ENCODE data around the gene CST5. TPM values are rescaled to one million over a fixed set of nuclear protein-coding genes. Genes with fewer than 3 reads are reported as not detected.

CST5 gene
- total and polyA plus RNA-seq, 2 experiments from 2014 or later: not detected

DNA sequence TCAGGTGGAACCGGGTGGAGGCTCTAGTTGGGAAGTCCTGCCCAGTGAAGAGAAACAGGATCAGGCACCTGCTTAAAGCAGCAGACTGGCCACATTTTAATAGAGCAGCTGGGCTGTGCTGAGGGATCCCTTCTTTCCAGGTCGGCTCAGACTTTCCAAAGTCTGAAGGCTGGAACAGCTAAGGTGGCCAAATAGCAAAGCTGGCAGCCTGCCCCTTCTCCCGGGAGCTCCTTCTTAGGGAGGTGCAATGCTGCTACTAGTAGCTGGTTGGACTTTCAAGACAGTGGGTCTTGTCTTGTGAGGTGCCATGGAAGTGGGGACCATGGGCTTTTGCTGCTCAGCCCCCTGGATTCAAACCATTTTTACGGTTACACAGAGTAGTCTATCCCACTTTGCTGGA is 30.7 kb upstream of the CST5 start (continued):
- TF ChIP-seq, protein P1, sequence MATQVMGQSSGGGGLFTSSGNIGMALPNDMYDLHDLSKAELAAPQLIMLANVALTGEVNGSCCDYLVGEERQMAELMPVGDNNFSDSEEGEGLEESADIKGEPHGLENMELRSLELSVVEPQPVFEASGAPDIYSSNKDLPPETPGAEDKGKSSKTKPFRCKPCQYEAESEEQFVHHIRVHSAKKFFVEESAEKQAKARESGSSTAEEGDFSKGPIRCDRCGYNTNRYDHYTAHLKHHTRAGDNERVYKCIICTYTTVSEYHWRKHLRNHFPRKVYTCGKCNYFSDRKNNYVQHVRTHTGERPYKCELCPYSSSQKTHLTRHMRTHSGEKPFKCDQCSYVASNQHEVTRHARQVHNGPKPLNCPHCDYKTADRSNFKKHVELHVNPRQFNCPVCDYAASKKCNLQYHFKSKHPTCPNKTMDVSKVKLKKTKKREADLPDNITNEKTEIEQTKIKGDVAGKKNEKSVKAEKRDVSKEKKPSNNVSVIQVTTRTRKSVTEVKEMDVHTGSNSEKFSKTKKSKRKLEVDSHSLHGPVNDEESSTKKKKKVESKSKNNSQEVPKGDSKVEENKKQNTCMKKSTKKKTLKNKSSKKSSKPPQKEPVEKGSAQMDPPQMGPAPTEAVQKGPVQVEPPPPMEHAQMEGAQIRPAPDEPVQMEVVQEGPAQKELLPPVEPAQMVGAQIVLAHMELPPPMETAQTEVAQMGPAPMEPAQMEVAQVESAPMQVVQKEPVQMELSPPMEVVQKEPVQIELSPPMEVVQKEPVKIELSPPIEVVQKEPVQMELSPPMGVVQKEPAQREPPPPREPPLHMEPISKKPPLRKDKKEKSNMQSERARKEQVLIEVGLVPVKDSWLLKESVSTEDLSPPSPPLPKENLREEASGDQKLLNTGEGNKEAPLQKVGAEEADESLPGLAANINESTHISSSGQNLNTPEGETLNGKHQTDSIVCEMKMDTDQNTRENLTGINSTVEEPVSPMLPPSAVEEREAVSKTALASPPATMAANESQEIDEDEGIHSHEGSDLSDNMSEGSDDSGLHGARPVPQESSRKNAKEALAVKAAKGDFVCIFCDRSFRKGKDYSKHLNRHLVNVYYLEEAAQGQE (IDR thresholded peaks at IDR 0.05; ENCODE audit: unreplicated experiment): no peak
- TF ChIP-seq ZNF331 (CRISPR knock-in tag; IDR thresholded peaks at IDR 0.05; ENCODE audit: low read depth): no peak

- Histone ChIP-seq H2AFZ (no peak overlapping the region), H3K36me3 (ENCODE audit: insufficient read depth) (no peaks in the 10 kb centered on the region), H3K27me3 (ENCODE audit: insufficient read depth) (no peaks in the 10 kb centered on the region), H3K9me2 (ENCODE audit: insufficient read depth) (0 out of 2 replicates have a peak, but pooled peaks cover 6% of the 10 kb centered on the region), H3K4me1 (ENCODE audit: insufficient read depth) (no peaks in the 10 kb centered on the region), H3K79me2 (replicated peaks; ENCODE audit: insufficient read depth) (no peaks in the 10 kb centered on the region), H3K4me3 (no peak overlapping the region), H3F3A (replicated peaks; ENCODE audit: low read depth) (no peaks in the 10 kb centered on the region), H3K27ac (ENCODE audit: low read depth) (no peak overlapping the region), H3K4me2 (no peak overlapping the region), H4K20me1 (replicated peaks; ENCODE audit: insufficient read depth) (no peaks in the 10 kb centered on the region)
- Mint-ChIP-seq H3K36me3 (ENCODE audit: low read depth) (no peaks in the 10 kb centered on the region; the same call in 2 of the 3 replicates), H3K27ac (no peak overlapping the region), H3K4me3 (no peak overlapping the region), H3K27me3 (ENCODE audit: insufficient read depth, low read depth, poor library complexity) (peaks cover 6% of the 10 kb centered on the region), H3K4me1 (no peaks in the 10 kb centered on the region), H3K9me3 (peaks cover 17% of the 10 kb centered on the region)
- no peak for TF ChIP-seq STAT1 (IDR thresholded peaks at IDR 0.05; ENCODE audit: unreplicated experiment)
- DNase-seq (ENCODE audit: low spot score): no peak
- ATAC-seq: no peak
Measured at GRCh38 chr20:23909390-23909789, 29.8 kb upstream of the CST5 start.

DNA sequence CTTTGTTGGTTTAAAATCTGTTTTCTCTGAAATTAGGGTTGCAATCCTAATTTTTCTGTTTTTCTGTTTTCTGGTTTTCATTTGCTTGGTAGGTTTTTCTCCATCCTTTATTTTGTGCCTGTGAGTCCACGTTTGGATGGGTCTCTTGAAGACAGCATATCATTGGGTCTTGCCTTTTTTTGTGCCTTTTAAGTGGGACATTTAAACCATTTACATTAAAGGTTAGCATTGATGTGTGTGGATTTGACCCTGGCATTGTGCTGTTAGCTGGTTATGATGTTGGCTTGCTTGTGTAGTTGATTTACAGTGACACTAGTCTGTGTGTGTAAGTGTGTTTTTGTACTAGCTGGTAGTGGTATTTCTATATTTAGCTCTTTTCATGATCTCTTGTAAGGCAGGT is 28.0 kb upstream of the CST5 start:
- no peaks in the 10 kb centered on the region for H3K79me2 ChIP-seq (replicated peaks; ENCODE audit: insufficient read depth)
- H3K9me2 ChIP-seq (ENCODE audit: insufficient read depth): 0 out of 2 replicates have a peak, but pooled peaks cover 8% of the 10 kb centered on the region
- Mint-ChIP-seq H3K27me3 (ENCODE audit: insufficient read depth, low read depth, poor library complexity) (peaks cover 1% of the 10 kb centered on the region), H3K4me3 (no peak overlapping the region), H3K9me3 (peaks cover 29% of the 10 kb centered on the region), H3K4me1 (peaks cover 2% of the 10 kb centered on the region; the same call in 1 of the 3 replicates), H3K27ac (no peak overlapping the region), H3K36me3 (ENCODE audit: low read depth) (peaks cover 8% of the 10 kb centered on the region)
- H3K4me1 ChIP-seq (ENCODE audit: insufficient read depth): no peaks in the 10 kb centered on the region
- ATAC-seq (no peak), DNase-seq (ENCODE audit: low spot score) (no peak)
- no peak overlapping the region for H2AFZ ChIP-seq
- no peaks in the 10 kb centered on the region for H4K20me1 ChIP-seq (replicated peaks; ENCODE audit: insufficient read depth)
- 0 out of 2 replicates have a peak, but pooled peaks cover 6% of the 10 kb centered on the region for H3K36me3 ChIP-seq (ENCODE audit: insufficient read depth)
- no peak overlapping the region for H3K4me2 ChIP-seq
- no peaks in the 10 kb centered on the region for H3F3A ChIP-seq (replicated peaks; ENCODE audit: low read depth)
- H3K27me3 ChIP-seq (ENCODE audit: insufficient read depth): no peaks in the 10 kb centered on the region
- H3K4me3 ChIP-seq: no peak overlapping the region
- no peak overlapping the region for H3K27ac ChIP-seq (ENCODE audit: low read depth)
- TF ChIP-seq EZH2phosphoT487 (IDR thresholded peaks at IDR 0.05; ENCODE audit: unreplicated experiment) (no peak), ETS1 (IDR thresholded peaks at IDR 0.05) (no peak), NANOG (IDR thresholded peaks at IDR 0.05; ENCODE audit: borderline replicate concordance) (no peak), STAT1 (IDR thresholded peaks at IDR 0.05; ENCODE audit: unreplicated experiment) (no peak), ZNF331 (CRISPR knock-in tag; IDR thresholded peaks at IDR 0.05; ENCODE audit: low read depth) (no peak), JUNB (IDR thresholded peaks at IDR 0.05; ENCODE audit: unreplicated experiment) (no peak), CREB1 (CRISPR knock-in tag; IDR thresholded peaks at IDR 0.05; ENCODE audit: low read depth) (no peak), EZH2 (IDR thresholded peaks at IDR 0.05; ENCODE audit: low read depth, unreplicated experiment) (no peak)
- TF ChIP-seq, protein P1 (IDR thresholded peaks at IDR 0.05; ENCODE audit: unreplicated experiment): no peak
